ENCODE measurements around the gene MACROD2. TPM values are rescaled to one million over a fixed set of nuclear protein-coding genes. Genes with fewer than 3 reads are reported as not detected.

Gene MACROD2
- total RNA-seq, 1 donor, result 1.3 TPM

GRCh38 chr20:15176929-15177328 is 1181.6 kb downstream of the MACROD2 start:
- H3K4me3 ChIP-seq (ENCODE audit: low read depth, low read length), result no peak overlapping the region
- TF ChIP-seq CTCF (IDR thresholded peaks at IDR 0.05; ENCODE audit: insufficient read depth, low read length), result no peak
- no peak for DNase-seq (ENCODE audit: low read depth)

GRCh38 chr20:15178581-15178980 is 1183.3 kb downstream of the MACROD2 start:
- no peak for DNase-seq (ENCODE audit: low read depth)
- H3K4me3 ChIP-seq (ENCODE audit: low read depth, low read length), result no peak overlapping the region
- no peak for TF ChIP-seq CTCF (IDR thresholded peaks at IDR 0.05; ENCODE audit: insufficient read depth, low read length)

- no peak for TF ChIP-seq CTCF (IDR thresholded peaks at IDR 0.05; ENCODE audit: insufficient read depth, low read length)
- no peak overlapping the region for H3K4me3 ChIP-seq (ENCODE audit: low read depth, low read length)
- no peak for DNase-seq (ENCODE audit: low read depth)
These were observed 1184.1 kb downstream of the MACROD2 start for GRCh38 chr20:15179381-15179780.

GRCh38 chr20:15179781-15180180 is 1184.5 kb downstream of the MACROD2 start:
- TF ChIP-seq CTCF (IDR thresholded peaks at IDR 0.05; ENCODE audit: insufficient read depth, low read length), result no peak
- DNase-seq (ENCODE audit: low read depth), result no peak
- H3K4me3 ChIP-seq (ENCODE audit: low read depth, low read length), result no peak overlapping the region

- H3K4me3 ChIP-seq (ENCODE audit: low read depth, low read length), result no peak overlapping the region
- TF ChIP-seq CTCF (IDR thresholded peaks at IDR 0.05; ENCODE audit: insufficient read depth, low read length), result no peak
These were observed 1190.0 kb downstream of the MACROD2 start for GRCh38 chr20:15185322-15185721.

GRCh38 chr20:15185913-15186312 is 1190.6 kb downstream of the MACROD2 start:
- TF ChIP-seq CTCF (IDR thresholded peaks at IDR 0.05; ENCODE audit: insufficient read depth, low read length), result no peak
- no peak for DNase-seq (ENCODE audit: low read depth)
- H3K4me3 ChIP-seq (ENCODE audit: low read depth, low read length), result no peak overlapping the region

More at GRCh38 chr20:15185322-15185721, 1190.0 kb downstream of the MACROD2 start:
- DNase-seq (ENCODE audit: low read depth), result no peak

GRCh38 chr20:15187612-15188011 is 1192.3 kb downstream of the MACROD2 start:
- DNase-seq (ENCODE audit: low read depth), result no peak
- TF ChIP-seq CTCF (IDR thresholded peaks at IDR 0.05; ENCODE audit: insufficient read depth, low read length), result no peak
- H3K4me3 ChIP-seq (ENCODE audit: low read depth, low read length), result no peak overlapping the region
